Measurements from ENCODE around the gene ZNF354C.

DNA sequence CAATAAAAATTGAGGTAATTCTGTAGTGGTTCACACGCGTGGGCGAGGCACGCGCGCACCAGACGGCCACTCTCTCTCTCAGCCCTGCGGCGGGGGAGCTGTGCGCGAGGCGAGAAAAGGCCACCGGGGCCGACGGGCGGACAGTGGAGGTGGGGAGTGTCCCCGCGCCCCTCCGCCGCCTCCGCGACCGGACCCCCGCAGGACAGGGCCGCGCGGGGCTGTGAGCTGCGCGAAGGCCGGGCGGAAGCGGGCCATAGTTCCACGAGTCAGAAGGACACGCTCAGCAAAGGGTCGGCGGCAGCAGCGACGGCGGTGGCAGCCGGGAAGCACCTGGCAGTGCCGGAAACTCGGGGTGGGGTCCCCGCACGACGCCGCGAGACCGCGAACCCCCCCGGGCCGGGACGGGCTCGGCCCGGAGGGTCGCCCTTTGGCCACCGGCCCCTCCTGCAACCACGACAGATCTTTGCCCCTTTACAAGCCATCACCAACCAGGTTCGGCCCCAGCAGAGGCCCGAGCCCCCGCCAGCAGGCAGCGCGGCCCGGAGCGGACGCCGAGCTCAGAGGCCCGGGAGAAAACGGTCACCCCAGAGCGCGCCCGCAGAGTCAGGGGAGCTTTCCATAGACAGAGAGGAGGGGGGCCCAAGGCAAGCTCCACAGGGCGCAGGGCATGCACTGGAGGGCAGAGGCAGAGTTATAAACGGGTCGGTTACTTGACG, 60.9 kb downstream of the ZNF354C start:
- TF ChIP-seq, protein P1, sequence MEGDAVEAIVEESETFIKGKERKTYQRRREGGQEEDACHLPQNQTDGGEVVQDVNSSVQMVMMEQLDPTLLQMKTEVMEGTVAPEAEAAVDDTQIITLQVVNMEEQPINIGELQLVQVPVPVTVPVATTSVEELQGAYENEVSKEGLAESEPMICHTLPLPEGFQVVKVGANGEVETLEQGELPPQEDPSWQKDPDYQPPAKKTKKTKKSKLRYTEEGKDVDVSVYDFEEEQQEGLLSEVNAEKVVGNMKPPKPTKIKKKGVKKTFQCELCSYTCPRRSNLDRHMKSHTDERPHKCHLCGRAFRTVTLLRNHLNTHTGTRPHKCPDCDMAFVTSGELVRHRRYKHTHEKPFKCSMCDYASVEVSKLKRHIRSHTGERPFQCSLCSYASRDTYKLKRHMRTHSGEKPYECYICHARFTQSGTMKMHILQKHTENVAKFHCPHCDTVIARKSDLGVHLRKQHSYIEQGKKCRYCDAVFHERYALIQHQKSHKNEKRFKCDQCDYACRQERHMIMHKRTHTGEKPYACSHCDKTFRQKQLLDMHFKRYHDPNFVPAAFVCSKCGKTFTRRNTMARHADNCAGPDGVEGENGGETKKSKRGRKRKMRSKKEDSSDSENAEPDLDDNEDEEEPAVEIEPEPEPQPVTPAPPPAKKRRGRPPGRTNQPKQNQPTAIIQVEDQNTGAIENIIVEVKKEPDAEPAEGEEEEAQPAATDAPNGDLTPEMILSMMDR (IDR thresholded peaks at IDR 0.05; ENCODE audit: low read depth, low read length), result no peak
- TF ChIP-seq EZH2phosphoT487 (IDR thresholded peaks at IDR 0.05; ENCODE audit: low read depth), result no peak

Data from OCI-LY3 (cell line).